PC-3 (cell line): Measurements from ENCODE around the gene TP53BP1.

Experiments
- EZH2 ChIP-seq: fragments of 300-600 bp; sonication (generic); IDR thresholded peaks from one replicate; pipeline ENCODE4 v1.6.1; 2017; ENCODE audit warnings: antibody characterized with exemption, mild to moderate bottlenecking, low read length; ENCODE audit not compliant: unreplicated experiment
- EZH2phosphoT487 ChIP-seq: fragments of 300-600 bp; sonication (generic); IDR thresholded peaks from 2 replicates; pipeline ENCODE4 v1.6.1; 2018; ENCODE audit warnings: mild to moderate bottlenecking, antibody characterized with exemption, low read length, borderline replicate concordance
- TF ChIP-seq, protein P1 (sequence below): fragments of 300-600 bp; sonication (generic); conservative IDR thresholded peaks from 2 replicates; pipeline ENCODE4 v1.5.1; 2017; ENCODE audit warnings: antibody characterized with exemption, low read depth, mild to moderate bottlenecking, low read length

DNA sequence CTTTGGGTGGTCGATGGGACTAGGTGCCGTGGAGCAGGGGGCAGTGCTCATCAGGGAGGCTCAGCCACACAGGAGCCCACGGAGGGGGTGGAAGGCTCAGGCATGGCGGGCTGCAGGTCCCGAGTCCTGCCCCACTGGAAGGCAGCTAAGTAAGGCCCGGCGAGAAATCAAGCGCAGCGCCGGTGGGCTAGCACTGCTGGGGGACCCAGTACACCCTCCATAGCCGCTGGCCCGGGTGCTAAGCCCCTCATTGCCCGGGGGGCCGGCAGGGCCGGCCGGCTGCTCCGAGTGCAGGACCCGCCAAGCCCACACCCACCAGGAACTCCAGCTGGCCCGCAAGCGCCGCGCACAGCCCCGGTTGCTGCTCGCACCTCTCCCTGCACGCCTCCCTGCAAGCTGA lies 19.1 kb downstream of the TP53BP1 start:
- TF ChIP-seq, protein P1, sequence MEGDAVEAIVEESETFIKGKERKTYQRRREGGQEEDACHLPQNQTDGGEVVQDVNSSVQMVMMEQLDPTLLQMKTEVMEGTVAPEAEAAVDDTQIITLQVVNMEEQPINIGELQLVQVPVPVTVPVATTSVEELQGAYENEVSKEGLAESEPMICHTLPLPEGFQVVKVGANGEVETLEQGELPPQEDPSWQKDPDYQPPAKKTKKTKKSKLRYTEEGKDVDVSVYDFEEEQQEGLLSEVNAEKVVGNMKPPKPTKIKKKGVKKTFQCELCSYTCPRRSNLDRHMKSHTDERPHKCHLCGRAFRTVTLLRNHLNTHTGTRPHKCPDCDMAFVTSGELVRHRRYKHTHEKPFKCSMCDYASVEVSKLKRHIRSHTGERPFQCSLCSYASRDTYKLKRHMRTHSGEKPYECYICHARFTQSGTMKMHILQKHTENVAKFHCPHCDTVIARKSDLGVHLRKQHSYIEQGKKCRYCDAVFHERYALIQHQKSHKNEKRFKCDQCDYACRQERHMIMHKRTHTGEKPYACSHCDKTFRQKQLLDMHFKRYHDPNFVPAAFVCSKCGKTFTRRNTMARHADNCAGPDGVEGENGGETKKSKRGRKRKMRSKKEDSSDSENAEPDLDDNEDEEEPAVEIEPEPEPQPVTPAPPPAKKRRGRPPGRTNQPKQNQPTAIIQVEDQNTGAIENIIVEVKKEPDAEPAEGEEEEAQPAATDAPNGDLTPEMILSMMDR: no peak
- no peak for TF ChIP-seq EZH2
- TF ChIP-seq EZH2phosphoT487: no peak
